Fibroblast of skin of left quadriceps (primary cell): ENCODE results near the gene CIDEB.

Experiments used
- DNase-seq, 2 experiments: peaks; one replicate each; pipeline ENCODE4 v3.0.0-alpha.2; 2013; ENCODE audit warnings: low read depth in 2 of 2

CIDEB gene

DNA sequence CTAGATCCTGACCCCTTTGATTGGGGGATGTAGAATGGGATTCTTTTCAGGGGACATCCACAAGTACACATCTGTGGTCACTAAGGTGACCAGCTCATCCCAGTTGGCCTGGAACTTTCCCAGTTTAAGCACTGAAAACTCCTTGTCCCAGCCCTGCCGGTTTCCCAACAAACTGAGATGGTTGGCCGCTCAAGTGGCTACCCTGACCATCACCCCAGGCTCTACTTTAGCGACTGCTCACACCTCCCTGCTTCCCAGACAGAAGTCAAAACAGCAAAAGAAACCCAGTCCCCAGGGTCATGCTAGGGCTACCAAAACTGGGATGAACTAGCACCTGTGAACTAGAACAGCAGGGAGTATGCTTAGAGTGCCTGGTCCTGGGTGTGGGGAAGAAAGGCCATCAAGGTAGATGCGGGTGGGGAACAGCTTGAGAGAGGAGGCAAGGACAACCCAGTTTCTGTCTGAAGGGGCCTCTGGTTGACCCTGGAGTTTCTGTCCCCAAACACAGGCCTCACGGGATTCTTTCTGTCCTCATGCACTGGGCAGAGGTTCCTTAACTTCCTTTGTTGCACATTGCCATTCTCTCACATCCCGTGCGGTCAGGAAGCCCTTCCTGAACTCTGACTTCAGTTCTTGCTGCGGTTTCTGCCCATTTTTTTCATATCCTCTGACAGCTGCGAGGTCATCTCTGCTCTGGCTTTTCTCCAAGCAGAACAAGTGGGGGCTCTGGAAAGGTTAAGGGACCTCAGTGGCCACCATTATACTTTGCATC lies 5.1 kb upstream of the CIDEB start:
- DNase-seq: no peak

DNA sequence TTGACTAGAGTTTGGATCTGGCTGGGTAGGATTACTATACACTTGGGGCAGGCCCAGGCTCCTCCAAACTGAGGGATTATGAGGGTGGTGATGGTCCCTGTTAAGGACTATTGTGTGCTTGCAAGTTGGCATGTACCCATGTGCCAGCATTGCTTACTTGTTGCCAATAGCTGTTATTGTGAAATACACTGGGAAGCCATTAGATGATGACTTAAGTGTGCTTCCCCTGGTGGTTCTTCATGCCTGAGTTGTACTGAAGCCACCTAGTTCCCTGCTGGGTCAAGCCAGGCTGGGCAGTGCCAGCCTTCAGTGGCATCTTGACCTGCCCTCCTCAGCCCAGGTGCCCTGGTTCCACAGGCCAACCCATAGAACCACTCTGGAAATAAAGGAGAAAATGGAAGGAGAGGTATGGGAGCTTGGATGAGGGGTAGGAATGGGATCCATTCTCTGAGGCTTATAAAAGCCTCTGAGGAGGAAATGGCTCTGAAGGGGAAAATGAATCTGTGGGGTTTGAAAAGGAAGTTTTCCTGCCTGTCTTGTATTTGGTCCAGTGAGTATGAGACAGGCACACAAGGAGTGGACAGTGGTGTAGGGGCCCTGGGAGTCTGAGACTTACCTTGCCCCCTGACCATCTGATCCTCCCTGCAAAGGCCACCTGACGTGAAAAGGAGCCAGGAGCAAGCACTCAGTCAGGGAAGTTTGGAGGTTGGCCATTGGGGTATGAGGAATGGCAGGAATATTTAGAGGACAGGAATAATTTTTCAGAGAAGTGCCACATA lies 4.2 kb upstream of the CIDEB start:
- DNase-seq: no peak

DNA sequence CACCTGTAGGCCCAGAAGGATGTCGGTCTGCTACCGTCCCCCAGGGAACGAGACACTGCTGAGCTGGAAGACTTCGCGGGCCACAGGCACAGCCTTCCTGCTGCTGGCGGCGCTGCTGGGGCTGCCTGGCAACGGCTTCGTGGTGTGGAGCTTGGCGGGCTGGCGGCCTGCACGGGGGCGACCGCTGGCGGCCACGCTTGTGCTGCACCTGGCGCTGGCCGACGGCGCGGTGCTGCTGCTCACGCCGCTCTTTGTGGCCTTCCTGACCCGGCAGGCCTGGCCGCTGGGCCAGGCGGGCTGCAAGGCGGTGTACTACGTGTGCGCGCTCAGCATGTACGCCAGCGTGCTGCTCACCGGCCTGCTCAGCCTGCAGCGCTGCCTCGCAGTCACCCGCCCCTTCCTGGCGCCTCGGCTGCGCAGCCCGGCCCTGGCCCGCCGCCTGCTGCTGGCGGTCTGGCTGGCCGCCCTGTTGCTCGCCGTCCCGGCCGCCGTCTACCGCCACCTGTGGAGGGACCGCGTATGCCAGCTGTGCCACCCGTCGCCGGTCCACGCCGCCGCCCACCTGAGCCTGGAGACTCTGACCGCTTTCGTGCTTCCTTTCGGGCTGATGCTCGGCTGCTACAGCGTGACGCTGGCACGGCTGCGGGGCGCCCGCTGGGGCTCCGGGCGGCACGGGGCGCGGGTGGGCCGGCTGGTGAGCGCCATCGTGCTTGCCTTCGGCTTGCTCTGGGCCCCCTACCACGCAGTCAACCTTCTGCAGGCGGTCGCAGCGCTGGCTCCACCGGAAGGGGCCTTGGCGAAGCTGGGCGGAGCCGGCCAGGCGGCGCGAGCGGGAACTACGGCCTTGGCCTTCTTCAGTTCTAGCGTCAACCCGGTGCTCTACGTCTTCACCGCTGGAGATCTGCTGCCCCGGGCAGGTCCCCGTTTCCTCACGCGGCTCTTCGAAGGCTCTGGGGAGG lies 3.1 kb upstream of the CIDEB start, which contains the start of gene LTB4R:
Gene LTB4R, plus strand, starts transcription at position 857 of the 959 bp plus-strand sequence. CDS start 4,150 bp downstream, outside the sequence.
- DNase-seq: no peak

DNA sequence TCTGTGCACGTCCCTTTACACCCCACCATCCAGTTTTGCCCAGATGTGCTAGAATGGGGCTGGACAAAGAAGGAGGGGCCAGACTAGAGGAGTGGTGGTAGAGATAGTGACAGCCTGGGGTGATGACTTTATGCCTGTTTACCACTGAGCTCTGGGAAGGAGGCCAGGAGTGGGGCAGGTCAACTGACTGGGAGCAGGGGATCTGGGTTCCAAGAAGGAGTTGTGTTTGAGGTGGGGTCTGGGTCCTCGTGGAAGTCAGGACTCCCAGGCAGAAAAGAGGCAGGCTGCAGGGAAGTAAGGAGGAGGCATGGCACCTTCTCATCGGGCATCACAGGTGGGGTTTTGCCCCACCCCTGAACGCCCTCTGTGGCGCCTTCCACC lies 2.5 kb upstream of the CIDEB start:
- no peak for DNase-seq

DNA sequence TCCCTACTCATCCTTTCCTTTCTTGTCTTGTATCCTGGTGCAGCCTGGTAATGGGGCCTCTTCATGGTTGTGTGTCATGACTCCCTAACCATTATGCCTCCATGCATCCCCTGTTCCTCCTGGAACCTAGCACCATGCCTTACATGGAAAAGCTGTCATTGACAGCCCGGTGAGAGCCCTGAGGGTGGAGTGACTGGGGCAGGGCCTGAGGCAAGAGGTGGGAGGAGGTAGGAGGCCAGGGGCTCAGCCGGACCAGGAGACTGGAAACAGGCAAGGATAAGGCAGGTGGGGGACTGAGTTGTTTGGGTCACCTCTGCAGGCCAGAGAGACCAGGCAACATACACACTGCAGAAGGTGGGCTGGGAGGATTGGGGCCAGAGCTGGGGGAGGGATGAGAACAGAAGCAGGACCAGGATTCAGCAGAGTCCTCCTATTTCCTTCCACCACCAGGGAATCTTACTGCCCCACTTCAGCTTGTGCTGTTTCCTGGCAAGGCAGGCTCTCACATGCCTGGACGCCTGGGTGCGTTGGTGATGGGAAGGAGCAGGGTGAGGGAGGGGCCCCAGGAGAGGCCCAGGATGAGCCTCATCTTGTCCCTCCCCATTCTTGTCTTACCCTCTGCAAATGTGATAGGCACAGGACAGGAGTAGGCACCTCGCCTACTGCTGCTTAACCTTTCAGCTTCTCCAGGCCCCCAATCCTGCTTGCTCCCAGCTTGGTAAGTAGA lies 1.9 kb upstream of the CIDEB start, which contains the start of gene LTB4R2:
Gene LTB4R2, plus strand, starts transcription at position 603 of the 727 bp plus-strand sequence. CDS start 525 bp downstream, outside the sequence.
- no peak for DNase-seq

DNA sequence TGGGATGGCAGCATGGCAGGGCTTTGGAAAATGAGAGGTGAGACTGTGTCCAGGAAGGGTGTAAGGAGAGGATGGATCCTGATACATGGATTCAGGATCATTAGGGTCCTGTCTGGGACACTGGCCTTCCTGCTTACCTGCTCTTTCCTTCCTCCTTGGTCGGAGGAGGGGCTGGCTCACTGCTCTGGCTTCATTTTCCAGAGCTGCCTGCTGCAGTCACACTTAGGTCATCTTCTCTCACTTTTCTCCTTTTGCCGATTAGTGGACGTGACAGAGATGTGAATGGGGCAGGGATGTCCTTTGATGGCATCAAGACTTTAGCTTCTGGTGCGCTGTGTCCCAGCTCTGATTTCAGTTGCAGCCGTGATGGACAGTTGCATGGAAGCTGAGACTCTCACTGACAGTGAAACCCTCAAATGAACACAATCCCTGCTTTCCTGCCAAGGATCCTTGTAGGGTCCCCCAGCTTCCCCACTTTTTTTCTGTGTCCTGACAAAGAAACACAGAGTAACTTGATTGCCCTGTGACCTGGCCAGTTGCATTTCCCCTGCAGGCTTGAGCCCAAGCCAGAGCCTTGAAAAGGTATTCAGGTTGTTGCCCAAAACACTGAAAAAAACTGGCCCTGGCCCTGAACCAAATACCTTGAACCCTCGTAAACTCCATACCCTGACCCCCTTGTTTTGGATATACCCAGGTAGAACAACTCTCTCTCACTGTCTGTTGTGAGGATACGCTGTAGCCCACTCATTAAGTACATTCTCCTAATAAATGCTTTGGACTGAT lies 756 bp upstream of the CIDEB start:
- DNase-seq: no peak

DNA sequence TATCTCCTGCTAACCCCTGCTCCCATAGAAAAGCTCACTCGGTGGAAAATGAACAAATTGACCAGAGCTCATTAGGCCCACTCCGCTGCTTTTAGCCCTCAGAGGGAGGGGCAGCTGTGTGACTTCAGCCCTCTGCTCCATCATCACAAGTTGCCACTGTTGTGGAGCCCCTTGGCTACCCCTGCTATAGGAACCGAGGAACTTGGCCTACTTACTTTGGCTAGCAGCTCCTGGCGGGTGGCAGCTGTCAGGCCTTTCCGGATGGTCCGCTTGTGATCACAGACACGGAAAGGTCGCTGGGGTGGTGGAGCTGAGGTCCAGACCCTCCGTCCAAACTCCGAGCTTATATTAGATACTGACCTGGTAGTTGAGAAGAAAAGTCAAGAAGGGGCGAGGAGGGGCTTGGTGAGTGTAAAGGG lies 612 bp downstream of the CIDEB start:
- DNase-seq: no peak

DNA sequence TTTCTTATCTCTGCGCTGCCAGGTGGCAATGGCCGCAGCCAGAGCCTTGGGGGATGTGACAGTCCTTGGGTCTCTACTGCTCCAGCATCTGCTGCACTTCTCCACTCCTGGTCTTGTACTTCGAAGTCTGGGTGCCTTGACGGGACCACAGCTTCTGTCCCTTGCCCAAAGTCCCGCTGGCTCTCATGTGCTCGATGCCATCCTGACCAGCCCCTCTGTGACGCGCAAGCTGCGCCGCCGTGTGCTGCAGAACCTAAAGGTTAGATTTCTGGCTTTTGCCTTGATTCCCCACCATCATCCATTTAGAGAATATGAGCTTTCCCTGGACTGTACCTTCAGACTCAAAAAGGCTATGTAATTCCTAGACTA lies 3.8 kb downstream of the CIDEB start:
- no peak for DNase-seq

DNA sequence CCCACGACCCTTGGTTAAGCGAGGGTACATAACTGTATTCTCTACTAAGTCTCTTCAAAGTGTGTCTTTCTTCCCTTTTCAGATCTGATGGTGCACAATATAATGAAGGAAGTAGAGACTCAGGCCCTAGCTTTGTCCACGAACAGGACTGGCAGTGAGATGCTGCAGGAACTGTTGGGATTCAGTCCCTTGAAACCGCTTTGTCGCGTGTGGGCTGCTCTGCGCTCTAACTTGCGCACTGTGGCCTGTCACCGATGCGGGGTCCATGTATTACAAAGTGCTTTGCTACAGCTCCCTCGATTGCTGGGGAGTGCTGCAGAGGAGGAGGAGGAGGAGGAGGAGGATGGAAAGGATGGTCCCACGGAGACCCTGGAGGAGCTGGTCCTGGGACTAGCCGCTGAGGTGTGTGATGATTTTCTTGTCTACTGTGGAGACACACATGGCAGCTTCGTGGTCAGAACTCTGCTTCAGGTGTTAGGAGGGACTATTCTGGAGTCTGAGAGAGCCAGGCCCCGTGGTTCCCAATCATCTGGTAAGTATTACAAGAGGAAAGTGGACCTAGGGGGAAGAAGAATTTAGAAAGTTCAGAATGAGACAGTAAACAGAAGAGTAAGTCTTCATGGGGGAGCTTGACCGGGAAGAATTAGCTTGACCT lies 7.3 kb downstream of the CIDEB start:
- no peak for DNase-seq

DNA sequence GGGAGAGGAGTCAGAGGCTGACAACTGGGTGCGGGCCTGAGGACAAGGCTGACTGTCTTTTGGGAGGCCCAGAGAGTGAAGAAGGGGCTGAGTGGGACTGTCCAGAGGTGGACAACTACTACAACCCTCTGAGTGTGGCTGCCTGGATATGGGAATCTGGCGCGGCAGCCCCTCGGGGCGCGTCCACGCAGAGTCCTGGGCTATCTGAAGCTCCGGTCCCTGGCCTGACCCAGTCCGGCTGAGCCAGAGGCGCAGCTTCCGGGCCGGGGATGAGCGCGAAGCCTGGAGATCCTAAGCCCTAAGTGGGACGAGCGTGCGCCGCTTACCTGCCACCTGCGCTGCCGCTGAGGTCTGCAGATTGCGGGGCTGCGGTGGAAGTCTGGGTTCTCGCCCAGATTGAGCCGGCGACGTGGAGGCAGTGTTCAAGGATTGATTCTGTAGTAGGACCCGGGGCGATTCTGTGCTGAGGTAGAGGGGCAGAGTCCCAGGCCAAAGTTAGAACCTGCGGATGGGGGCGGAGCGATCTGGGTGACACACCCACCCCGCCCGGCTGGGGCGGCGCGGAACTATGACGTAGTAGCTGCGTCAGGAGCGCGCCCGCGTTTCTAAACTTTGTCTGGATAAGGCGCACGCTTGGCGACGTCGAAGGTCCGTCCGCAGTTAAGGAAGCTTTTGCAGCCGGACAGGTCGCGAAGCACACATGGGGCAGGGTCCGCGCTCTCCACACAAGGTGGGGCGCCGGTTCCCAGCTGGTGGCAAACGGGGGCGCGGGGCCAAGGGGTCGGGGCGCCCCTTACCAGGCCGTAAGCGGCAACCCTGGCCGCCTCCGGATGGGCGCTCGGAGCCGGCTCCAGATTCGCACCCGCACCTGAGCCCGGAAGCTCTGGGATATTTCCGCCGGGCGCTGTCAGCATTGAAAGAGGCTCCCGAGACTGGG lies 8.3 kb downstream of the CIDEB start, which contains the start of the genes DHRS1 and NOP9:
Gene DHRS1, minus strand, starts transcription at position 526 of the 937 bp plus-strand sequence. CDS start 674 bp downstream, outside the sequence.
Gene NOP9, plus strand, starts transcription at position 596 of the 937 bp plus-strand sequence. Its CDS starts 105 bp downstream, at position 701.
- peak; percentile 61 to 67 for DNase-seq

DNA sequence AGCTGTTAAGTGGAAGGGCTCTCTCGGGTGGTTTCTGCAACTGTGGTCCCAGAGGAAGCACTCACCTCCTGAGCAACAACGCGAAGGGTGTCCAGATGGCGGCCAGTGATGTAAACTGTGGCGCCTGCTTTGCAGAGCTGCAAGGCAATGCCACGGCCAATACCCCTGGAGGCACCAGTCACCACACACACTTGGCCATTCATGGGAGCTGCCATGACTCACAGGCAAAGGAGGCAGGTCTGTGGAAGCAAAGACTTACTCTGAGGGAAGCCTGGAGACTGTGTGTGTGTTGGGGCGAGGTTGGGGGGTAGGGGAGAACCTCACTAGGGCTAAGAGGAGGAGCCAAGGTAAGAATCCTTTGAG lies 8.9 kb downstream of the CIDEB start:
- DNase-seq: peak in 1 of 2 experiments; percentile 3

DNA sequence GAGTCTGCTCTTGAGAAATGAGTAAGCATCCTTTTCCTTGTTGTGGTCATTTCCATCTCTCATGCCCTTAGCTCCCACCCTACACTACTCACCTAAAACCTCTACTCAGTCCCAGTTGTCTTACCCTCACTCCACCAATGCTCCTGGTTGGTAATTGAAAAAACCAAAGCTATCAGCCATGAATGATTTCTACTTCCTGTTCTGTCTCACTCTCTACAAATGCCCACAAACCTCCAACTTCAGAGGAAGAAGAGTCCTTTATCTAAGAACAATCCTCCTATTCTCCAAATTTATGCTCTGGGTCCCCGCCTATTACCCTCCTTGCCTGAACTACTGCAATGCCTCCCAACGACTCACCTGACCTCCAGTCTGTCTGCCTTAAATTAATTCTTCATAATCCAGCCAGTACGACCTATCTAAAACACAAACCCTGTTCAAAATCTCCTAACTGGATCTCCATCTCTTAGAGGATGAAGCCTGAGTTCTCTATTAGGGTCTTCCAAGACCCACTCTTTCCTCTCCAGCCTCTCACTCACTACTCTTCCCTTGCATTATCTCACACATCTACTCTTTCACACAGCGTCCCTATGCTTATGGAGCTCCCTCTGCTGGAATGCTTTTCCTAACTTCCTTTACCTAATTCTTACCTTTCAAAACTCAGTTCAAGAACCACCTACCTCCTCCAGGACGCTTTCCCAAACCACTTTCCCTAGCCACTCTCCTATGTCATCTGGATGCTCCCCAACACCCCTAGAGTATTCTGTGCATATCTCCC lies 10.4 kb downstream of the CIDEB start:
- peak in 1 of 2 experiments; percentile 4 for DNase-seq

DNA sequence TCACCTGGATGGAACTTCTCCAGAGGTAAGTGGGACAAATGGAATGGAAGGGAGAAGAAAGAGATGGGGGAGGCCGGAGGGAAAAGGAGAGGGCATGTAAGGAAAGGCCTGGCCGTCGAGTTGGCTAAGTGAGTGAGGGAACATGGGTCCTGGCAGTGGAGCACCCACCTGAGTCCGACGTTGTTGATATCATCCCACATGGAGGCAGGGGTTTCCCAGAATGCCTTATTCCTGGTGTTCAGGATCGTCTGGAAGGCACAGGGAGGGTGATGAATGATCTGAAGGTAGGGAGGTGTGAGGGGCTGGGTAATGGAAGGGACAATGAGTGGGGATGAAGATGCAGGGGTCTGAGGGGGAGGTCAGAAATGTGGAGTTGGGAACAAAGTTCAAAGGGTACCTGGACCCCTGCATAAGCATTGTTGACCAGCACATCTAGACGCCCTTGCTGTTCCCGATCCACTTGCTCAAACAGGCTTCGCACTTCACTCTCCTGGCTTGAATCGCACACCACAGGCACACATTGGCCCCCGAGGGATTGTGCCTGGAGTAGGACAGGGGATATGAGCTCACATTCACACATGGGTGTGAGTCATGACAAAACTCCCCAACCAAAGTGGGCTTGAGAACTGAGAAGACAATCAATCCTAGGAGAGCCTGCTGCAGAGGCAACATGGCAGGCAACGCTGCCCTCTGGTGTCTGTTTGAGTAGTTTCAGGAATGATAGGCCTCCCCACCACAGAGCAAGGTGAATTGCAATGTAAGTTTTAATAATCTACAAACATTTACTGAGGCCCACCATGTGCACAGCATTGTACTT lies 11.2 kb downstream of the CIDEB start:
- peak; percentile 80 to 82 for DNase-seq

DNA sequence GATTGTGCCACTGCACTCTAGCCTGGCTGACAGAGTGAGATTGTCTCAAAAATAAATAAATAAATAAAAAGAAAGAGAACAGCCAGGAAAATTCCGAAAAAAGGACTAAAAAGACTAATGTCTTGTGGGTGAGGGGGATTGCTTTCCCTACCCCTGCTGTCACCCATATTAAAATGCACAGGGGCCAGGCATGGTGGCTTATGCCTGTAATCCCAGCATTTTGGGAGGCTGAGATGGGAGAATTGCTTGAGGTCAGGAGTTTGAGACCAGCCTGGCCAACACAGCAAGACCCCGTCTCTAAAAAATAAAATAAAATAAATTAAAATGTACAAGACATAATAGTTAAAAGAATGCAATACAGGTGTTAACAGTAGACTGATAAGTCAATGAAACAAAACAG lies 14.3 kb downstream of the CIDEB start:
- DNase-seq: no peak

DNA sequence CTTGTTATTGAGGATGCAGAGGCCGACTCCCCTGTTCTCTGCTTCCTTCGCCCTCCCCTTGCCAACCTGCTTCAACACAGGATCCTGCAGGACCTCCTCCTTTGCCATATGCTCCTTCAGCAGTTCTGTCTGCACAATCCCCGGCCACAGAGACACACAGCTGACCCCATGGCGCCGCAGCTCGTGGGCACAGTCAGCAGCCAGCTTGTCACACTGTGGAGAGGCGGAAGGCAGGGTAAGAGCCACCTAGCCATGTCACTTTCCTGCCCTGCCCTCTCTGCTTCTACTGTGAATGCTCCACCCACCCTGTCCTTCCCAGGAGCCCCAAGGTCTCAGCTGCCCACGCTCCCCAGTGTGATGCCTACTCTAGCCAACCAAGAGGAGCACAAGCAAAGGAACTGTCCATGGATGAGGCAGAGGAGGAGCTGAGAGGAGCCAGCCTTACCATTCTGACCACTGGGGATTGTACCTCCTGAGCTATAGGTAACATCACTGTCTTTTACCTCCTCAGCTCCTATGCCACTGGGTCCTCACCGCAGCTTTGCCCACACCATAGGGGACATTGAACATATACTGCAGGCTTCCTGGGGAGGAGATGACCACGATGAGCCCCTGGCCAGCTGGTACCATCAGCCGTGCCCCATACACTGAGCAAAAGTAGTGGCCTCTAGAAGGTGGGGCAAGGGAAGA lies 15.5 kb downstream of the CIDEB start:
- DNase-seq: no peak

DNA sequence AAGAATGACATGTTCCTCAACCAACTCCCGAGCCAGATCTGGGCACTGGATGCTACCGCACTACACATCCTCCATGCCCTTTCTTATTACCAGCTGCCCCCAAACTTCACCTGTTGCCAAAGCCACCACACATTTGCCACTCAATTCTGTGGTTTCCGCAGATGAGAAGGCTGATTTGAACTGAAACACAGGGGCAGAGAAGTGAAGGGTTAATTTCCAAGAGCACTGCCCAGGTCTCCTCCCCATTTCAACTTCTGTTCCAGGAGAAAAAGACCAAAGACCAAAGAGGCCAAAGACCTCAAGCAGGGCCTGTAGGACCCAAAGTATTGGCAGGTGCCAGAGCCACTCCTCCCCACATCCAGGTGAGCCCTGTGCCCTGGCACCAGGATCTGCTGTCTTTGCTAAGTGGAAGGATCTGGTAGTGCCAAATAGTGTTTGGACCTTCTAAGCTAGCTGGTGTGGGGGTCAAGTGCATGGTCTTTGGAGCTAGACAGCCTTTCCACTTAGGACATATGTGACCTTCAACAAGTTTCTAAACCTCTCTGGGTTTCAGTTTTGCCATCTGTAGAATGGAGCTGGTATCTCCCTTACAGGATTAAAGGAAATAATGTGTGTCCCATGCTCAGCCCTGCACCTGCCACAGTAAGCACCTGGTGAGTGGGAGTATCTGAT lies 16.2 kb downstream of the CIDEB start:
- no peak for DNase-seq
